HepG2 (cell line): ENCODE measurements around the gene KLRC4. TPM values are rescaled to one million over a fixed set of nuclear protein-coding genes. Genes with fewer than 3 reads are reported as not detected.
"Not testable (repeated sequence)": the region's sequence is repeated elsewhere in the genome, so short reads cannot be mapped to it uniquely, and the experiment has no call there.

Source experiments
- ATAC-seq: fragments of 200-7000 bp; cut with Tn5 transposase; 3 replicates; pipeline ENCODE4 v1.9.1; 2020; ENCODE audit warnings: mild to moderate bottlenecking, moderate library complexity
- BruUV-seq: library from RNA; stranded (reverse); fragments of 400-500 nt; replicated peaks from 2 replicates; lab custom pipeline; 2021; lab: Mats Ljungman, UMichigan
- CTCF ChIA-PET: fragments of 300-600 bp; formaldehyde crosslinking; extraction: SDS; loops from one replicate; lab custom pipeline; 2021; ENCODE audit warnings: low total read pairs, inconsistent platforms, low intra/inter-chr PET ratio; lab: Yijun Ruan, JAX
- POLR2A ChIA-PET: fragments of 350-600 bp; sonication (Branson Sonifier 250); formaldehyde crosslinking; loops from one replicate; lab custom pipeline; 2020; ENCODE audit warnings: antibody characterized with exemption, inconsistent platforms; lab: Yijun Ruan, JAX
- DNase-seq: peaks from one replicate; pipeline ENCODE4 v3.0.0-alpha.2; 2015; ENCODE audit warnings: low spot score
- FAIRE-seq: peaks from 3 replicates; lab custom pipeline; 2011; peaks lifted over from hg19 to GRCh38; lab: Jason Lieb, UNC
- H2AFZ ChIP-seq: one replicate; pipeline ENCODE4 v1.6.1; 2011; ENCODE audit warnings: low read length, inconsistent platforms
- H3K27ac ChIP-seq: fragments of 300-600 bp; 3 replicates; pipeline ENCODE4 v1.8.0; 2011; ENCODE audit warnings: mixed run types, mild to moderate bottlenecking, mixed read lengths, low read length, inconsistent platforms; ENCODE audit not compliant: insufficient read depth; ENCODE audit errors: extremely low read length
- H3K27me3 ChIP-seq, 2 experiments: fragments of 200-600 bp in 1 of 2; 2 replicates in 1 of 2; 3 replicates in 1 of 2; pipeline versions ENCODE4 v1.6.0 to v1.8.0; 2011; ENCODE audit warnings: low read length in 2 of 2, mild to moderate bottlenecking in 2 of 2, moderate library complexity in 2 of 2, inconsistent platforms in 1 of 2; ENCODE audit not compliant: insufficient read depth in 2 of 2, control insufficient read depth in 1 of 2
- H3K36me3 ChIP-seq, 2 experiments: fragments of 200-600 bp in 1 of 2; replicated peaks in 1 of 2; 2 replicates in 1 of 2; 3 replicates in 1 of 2; pipeline versions ENCODE4 v1.5.1 to v1.8.0; 2011; ENCODE audit warnings: low read length in 2 of 2, inconsistent platforms in 1 of 2; ENCODE audit not compliant: insufficient read depth in 2 of 2, control insufficient read depth in 1 of 2
- H3K4me1 ChIP-seq: 2 replicates; pipeline ENCODE4 v1.5.1; 2012; ENCODE audit warnings: low read length, inconsistent platforms; ENCODE audit not compliant: insufficient read depth
- H3K4me2 ChIP-seq: 2 replicates; pipeline ENCODE4 v1.6.0; 2011; ENCODE audit warnings: low read depth, low read length, inconsistent platforms
- H3K4me3 ChIP-seq, 3 experiments: fragments of 200-600 bp in 1 of 3; sonication (generic), shearing (Covaris generic) in 1 of 3; replicated peaks in 1 of 3; 2 replicates each; pipeline ENCODE4 v1.5.1; 2011 to 2016; ENCODE audit warnings: low read length in 3 of 3, inconsistent platforms in 2 of 3, low read depth in 2 of 3, mild to moderate bottlenecking in 2 of 3, control low read depth in 1 of 3, mixed read lengths in 1 of 3; ENCODE audit not compliant: insufficient read depth in 1 of 3
- H3K79me2 ChIP-seq: one replicate; pipeline ENCODE4 v1.6.1; 2011; ENCODE audit warnings: low read length, inconsistent platforms; ENCODE audit not compliant: insufficient read depth
- H3K9ac ChIP-seq: 2 replicates; pipeline ENCODE4 v1.6.0; 2011; ENCODE audit warnings: mild to moderate bottlenecking, low read depth, low read length, inconsistent platforms; ENCODE audit not compliant: insufficient read depth
- H3K9me3 ChIP-seq: 2 replicates; pipeline ENCODE4 v1.5.1; 2012; ENCODE audit warnings: mild to moderate bottlenecking, low read length
- H4K20me1 ChIP-seq: 2 replicates; pipeline ENCODE4 v1.6.0; 2011; ENCODE audit warnings: inconsistent platforms, mild to moderate bottlenecking, low read length, moderate library complexity; ENCODE audit not compliant: insufficient read depth
- ARID5B ChIP-seq: IDR thresholded peaks from 2 replicates; pipeline ENCODE4 v1.4.0; 2020; ENCODE audit warnings: mild to moderate bottlenecking, missing genetic modification reagents
- ATF3 ChIP-seq: sonication (generic); formaldehyde crosslinking; IDR thresholded peaks from 2 replicates; pipeline ENCODE4 v1.4.0; 2020; ENCODE audit warnings: missing genetic modification reagents
- CEBPG ChIP-seq: IDR thresholded peaks from 2 replicates; pipeline ENCODE4 v1.6.1; 2016
- FOSL2 ChIP-seq: sonication (generic); formaldehyde crosslinking; IDR thresholded peaks from 2 replicates; pipeline ENCODE4 v1.4.0; 2020; ENCODE audit warnings: missing genetic modification reagents
- HMG20A ChIP-seq: IDR thresholded peaks from 2 replicates; pipeline ENCODE4 v1.6.1; 2016; ENCODE audit warnings: borderline replicate concordance
- RARA ChIP-seq: IDR thresholded peaks from 2 replicates; pipeline ENCODE4 v1.6.1; 2016; ENCODE audit warnings: missing genetic modification reagents, missing compliant biosample characterization
- SIX1 ChIP-seq: sonication (generic); formaldehyde crosslinking; IDR thresholded peaks from 2 replicates; pipeline ENCODE4 v1.4.0; 2020; ENCODE audit warnings: missing genetic modification reagents, borderline replicate concordance
- whole genome bisulfite sequencing: methylation state at CpG from one replicate; pipeline ENCODE4 v1.1.6; 2017; ENCODE audit warnings: low lambda C conversion rate; 5-methylcytosine and 5-hydroxymethylcytosine counted together
- in situ Hi-C: cut with HindIII; loops from 2 replicates; pipeline ENCODE4 v1.10.0; 2017; ENCODE audit warnings: low pct_unique_long_range_greater_than_20kb; ENCODE audit not compliant: extremely low pct_ligation_motif_present
- intact Hi-C: fragments of 100-400 bp; cut with micrococcal nuclease; formaldehyde crosslinking; loops from one replicate; pipeline ENCODE4 v1.10.0; 2022; ENCODE audit not compliant: unreplicated experiment
- polyA plus RNA-seq, 8 experiments: library from polyadenylated mRNA; depleted of rRNA in 3 of 8; stranded (reverse) in 7 of 8; unstranded in 1 of 8; fragments of >200 nt; fragmentation: Illumina TruSeq in 4 of 8; extraction: Trizol in 4 of 8; gene quantifications; 2 replicates each; pipeline versions ENCODE4 v1.2.1 to v1.2.3, GENCODE V29; 2011 to 2016; ENCODE audit warnings: low read depth in 4 of 8, missing spikeins in 1 of 8, mixed read lengths in 1 of 8; ENCODE audit not compliant: insufficient read depth in 1 of 8
- total RNA-seq, 5 experiments: library from RNA; depleted of rRNA; stranded (reverse); fragments of >200 nt; fragmentation: Illumina TruSeq; extraction: Trizol; gene quantifications; 2 replicates each; pipeline ENCODE4 v1.2.3, GENCODE V29; 2016; ENCODE audit warnings: low read depth in 1 of 5

KLRC4 gene
- total and polyA plus RNA-seq, 2 of the 13 experiments (the other 11 are each of a cell fraction or from before 2014, with no cell fraction given): 0.09 TPM; not detected in 1

GRCh38 chr12:10437601-10438000, 28.0 kb upstream of the KLRC4 start:
- ATAC-seq: peak; percentile 79
- intact Hi-C loops, in situ Hi-C loops: not testable (repeated sequence)

DNA sequence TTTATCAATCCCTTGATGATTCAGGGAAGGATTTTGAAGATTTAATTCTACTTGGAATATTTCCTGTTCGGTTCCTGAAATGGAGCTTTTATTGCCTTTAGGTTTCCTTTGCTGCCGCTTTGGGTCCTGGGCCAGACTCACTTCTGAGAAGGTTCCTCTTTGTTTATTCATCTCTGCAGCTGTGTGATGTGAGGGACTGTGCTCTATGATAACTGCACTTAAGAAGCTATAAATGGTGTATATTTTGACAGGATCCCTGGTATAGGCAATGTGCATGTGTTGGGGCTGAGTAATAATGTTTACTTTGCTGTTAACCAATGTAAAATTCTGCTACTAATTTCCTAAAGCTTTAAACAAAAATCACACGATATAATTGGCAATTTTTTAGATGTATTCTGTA, 26.3 kb upstream of the KLRC4 start, which contains the start of gene KLRC2:
TSS of gene KLRC2 (minus strand) at position 195 of the 400 bp plus-strand sequence. CDS start at position 171, 24 bp downstream.
- H3K4me3 ChIP-seq, POLR2A ChIA-PET, FAIRE-seq: not testable (repeated sequence)

More at GRCh38 chr12:10437601-10438000, 28.0 kb upstream of the KLRC4 start:
- not testable (repeated sequence) for BruUV-seq, H3K4me2 ChIP-seq, H2AFZ ChIP-seq, H3K4me1 ChIP-seq, H3K27me3 ChIP-seq, H4K20me1 ChIP-seq, H3K9ac ChIP-seq
- TF ChIP-seq RARA (CRISPR knock-in tag) (peak; percentile 48; the same call in 1 of the 2 replicates), HMG20A (CRISPR knock-in tag) (peak; percentile 23; the same call in 1 of the 2 replicates), SIX1 (CRISPR knock-in tag) (peak; percentile 31; the same call in 1 of the 2 replicates), FOSL2 (CRISPR knock-in tag) (peak; percentile 69), ATF3 (CRISPR knock-in tag) (peak; percentile 35; the same call in 1 of the 2 replicates), CEBPG (CRISPR knock-in tag) (0 out of 2 replicates have a peak, but pooled peaks have one; percentile 11), ARID5B (CRISPR knock-in tag) (0 out of 2 replicates have a peak, but pooled peaks have one; percentile 9)
- TF ChIP-seq, all 625 proteins: peak for 7; not testable (repeated sequence) for 618
- H3K79me2 ChIP-seq, DNase-seq, H3K4me3 ChIP-seq, H3K36me3 ChIP-seq, H3K9me3 ChIP-seq, POLR2A ChIA-PET, CTCF ChIA-PET, H3K27ac ChIP-seq: not testable (repeated sequence)
- peak; percentile 67 for FAIRE-seq
- WGBS: 0% methylated on average over 1 of the region's 2 CpGs

DNA sequence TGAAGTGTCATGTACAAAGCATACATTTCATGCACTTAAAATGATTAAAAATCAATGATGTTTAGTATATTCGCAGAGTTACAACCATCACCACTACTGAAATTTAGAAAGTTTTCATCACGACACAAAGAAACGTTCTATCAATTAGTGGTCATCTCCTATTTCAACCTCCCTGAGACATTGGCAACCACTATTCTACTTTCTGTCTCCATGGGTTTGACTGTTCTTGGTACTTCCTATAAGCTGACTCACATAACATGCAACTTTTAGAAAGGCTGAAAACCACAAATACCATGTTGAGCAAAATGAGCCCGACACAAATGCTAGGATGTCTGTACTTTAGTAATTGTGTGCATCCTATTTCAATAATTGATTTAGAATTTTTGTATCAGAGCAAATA, 21.1 kb upstream of the KLRC4 start:
- H3K27ac ChIP-seq, H2AFZ ChIP-seq, DNase-seq, POLR2A ChIA-PET, BruUV-seq, FAIRE-seq, H3K27me3 ChIP-seq, H3K79me2 ChIP-seq, H3K9ac ChIP-seq, H3K36me3 ChIP-seq, H3K4me3 ChIP-seq, intact Hi-C loops, CTCF ChIA-PET, ATAC-seq, H4K20me1 ChIP-seq, H3K9me3 ChIP-seq, H3K4me2 ChIP-seq, in situ Hi-C loops, H3K4me1 ChIP-seq: not testable (repeated sequence)
- 31% methylated on average over 4 of the region's 4 CpGs for WGBS

More for the DNA sequence above, 26.3 kb upstream of the KLRC4 start, which contains the start of gene KLRC2:
- DNase-seq, H3K9ac ChIP-seq, H3K79me2 ChIP-seq, BruUV-seq, H4K20me1 ChIP-seq, intact Hi-C loops, H3K4me2 ChIP-seq, H3K4me1 ChIP-seq, H3K9me3 ChIP-seq, in situ Hi-C loops, H3K27me3 ChIP-seq, H3K36me3 ChIP-seq, H3K27ac ChIP-seq, H2AFZ ChIP-seq, ATAC-seq, CTCF ChIA-PET: not testable (repeated sequence)
- WGBS: 17% methylated on average over 3 of the region's 3 CpGs
